Subcutaneous abdominal adipose tissue (tissue), 5 donors: ENCODE measurements around the gene KRT10.

Experiments used
- H3K27ac ChIP-seq: one replicate; pipeline ENCODE4 v1.7.0; 2013; ENCODE audit warnings: low read depth, mild to moderate bottlenecking, inconsistent platforms, low read length, moderate library complexity
- H3K27me3 ChIP-seq, 5 donors: one replicate each; pipeline ENCODE4 v1.7.0; 2013; ENCODE audit warnings: low read length in 5 of 5, inconsistent platforms in 1 of 5; ENCODE audit not compliant: control insufficient read depth in 5 of 5, insufficient read depth in 4 of 5
- H3K36me3 ChIP-seq, 5 donors: one replicate each; pipeline ENCODE4 v1.7.0; 2013; ENCODE audit warnings: low read length in 5 of 5; ENCODE audit not compliant: control insufficient read depth in 5 of 5, insufficient read depth in 5 of 5
- H3K4me1 ChIP-seq, 5 donors: one replicate each; pipeline ENCODE4 v1.7.0; 2013; ENCODE audit warnings: low read length in 5 of 5, mild to moderate bottlenecking in 3 of 5, moderate library complexity in 1 of 5; ENCODE audit not compliant: control insufficient read depth in 5 of 5, insufficient read depth in 5 of 5
- H3K4me3 ChIP-seq, 5 donors: one replicate each; pipeline ENCODE4 v1.7.0; 2013; ENCODE audit warnings: low read length in 5 of 5, low read depth in 1 of 5
- H3K9ac ChIP-seq, 5 donors: one replicate each; pipeline ENCODE4 v1.7.0; 2013; ENCODE audit warnings: low read length in 5 of 5, mild to moderate bottlenecking in 4 of 5, moderate library complexity in 3 of 5
- H3K9me3 ChIP-seq, 5 donors: one replicate each; pipeline ENCODE4 v1.7.0; 2013; ENCODE audit warnings: low read length in 5 of 5; ENCODE audit not compliant: control insufficient read depth in 5 of 5
- donor health status: healthy.
- donor health status: healthy.
- donor health status: healthy.
- donor health status: healthy.
- donor health status: healthy.

KRT10 gene

GRCh38 chr17:40854175-40854814 lies 31.9 kb upstream of the KRT10 start:
- Histone ChIP-seq H3K27me3 (peaks cover 0 to 5% (median 0%) of the 10 kb centered on the region in 5 donors), H3K27ac (no peak overlapping the region), H3K36me3 (no peaks in the 10 kb centered on the region), H3K9ac (no peak overlapping the region), H3K9me3 (no peaks in the 10 kb centered on the region), H3K4me1 (peaks cover 0 to 17% (median 10%) of the 10 kb centered on the region in 5 donors), H3K4me3 (no peak overlapping the region)

DNA sequence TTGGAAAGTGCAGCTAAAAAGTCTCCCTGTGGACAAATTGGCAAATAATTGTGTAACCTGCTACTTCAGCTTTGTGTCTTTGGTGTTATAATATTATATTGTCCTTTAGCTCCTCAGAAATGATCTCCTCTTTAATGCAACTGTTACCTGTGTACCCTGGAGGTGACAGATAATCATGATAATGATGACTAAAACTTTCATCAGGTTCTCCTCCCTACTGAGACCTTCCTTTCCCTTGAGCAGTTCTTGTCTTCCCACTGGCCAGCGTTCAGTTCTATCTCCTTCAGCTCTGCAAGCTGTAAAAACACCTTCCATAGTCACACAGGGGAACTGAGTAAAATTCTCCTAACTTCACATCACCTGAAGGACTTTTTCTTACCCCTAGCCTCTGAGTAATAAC lies 29.9 kb upstream of the KRT10 start:
- no peak overlapping the region for H3K9ac ChIP-seq
- no peak overlapping the region for H3K4me3 ChIP-seq
- no peaks in the 10 kb centered on the region for H3K36me3 ChIP-seq
- no peaks in the 10 kb centered on the region for H3K9me3 ChIP-seq
- H3K4me1 ChIP-seq: peaks cover 0 to 8% (median under 1%) of the 10 kb centered on the region in 5 donors
- peaks cover 0 to 5% (median 0%) of the 10 kb centered on the region in 5 donors for H3K27me3 ChIP-seq
- H3K27ac ChIP-seq: no peak overlapping the region

DNA sequence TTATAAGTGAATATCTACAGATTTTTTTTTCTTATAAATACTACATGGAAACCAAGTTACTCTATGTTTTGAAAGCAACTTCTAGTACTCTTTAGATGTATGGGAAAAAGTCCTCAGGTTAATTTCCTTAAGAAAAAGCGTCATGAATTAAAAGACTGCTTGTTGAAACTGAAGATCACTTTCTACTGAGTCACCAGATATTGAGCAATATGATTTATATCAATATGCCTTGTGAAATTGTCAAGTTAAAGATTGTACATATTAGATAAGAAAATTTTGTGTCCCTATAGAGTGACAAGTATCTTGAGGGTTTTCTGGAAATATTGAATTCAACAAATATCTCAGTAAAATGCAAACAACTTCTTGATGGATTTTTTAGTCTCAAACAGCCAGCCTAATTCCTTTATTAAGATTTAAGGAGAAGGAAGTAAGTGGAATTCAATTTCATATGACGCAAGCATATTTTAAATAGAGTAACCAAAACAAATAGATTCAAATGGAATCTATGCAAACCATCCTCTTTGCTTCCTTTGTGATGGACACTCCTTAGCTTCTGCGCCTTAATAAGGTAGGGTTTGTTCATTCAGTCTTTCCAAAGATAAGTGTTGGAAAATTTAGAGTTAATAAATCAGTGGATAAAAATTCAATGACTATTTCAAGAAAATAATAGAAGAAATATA lies 28.0 kb upstream of the KRT10 start:
- Histone ChIP-seq H3K36me3 (no peaks in the 10 kb centered on the region), H3K27ac (no peak overlapping the region), H3K27me3 (peaks cover 0 to 5% (median 3%) of the 10 kb centered on the region in 5 donors), H3K9me3 (no peaks in the 10 kb centered on the region), H3K9ac (no peak overlapping the region), H3K4me1 (peaks cover 0 to 4% (median 0%) of the 10 kb centered on the region in 5 donors), H3K4me3 (no peak overlapping the region)

GRCh38 chr17:40849723-40850122 lies 27.3 kb upstream of the KRT10 start:
- Histone ChIP-seq H3K4me1 (peaks cover 0 to 4% (median 0%) of the 10 kb centered on the region in 5 donors), H3K36me3 (no peaks in the 10 kb centered on the region), H3K27me3 (peaks cover 0 to 5% (median 3%) of the 10 kb centered on the region in 5 donors), H3K9ac (no peak overlapping the region), H3K4me3 (no peak overlapping the region), H3K27ac (no peak overlapping the region), H3K9me3 (no peaks in the 10 kb centered on the region)

DNA sequence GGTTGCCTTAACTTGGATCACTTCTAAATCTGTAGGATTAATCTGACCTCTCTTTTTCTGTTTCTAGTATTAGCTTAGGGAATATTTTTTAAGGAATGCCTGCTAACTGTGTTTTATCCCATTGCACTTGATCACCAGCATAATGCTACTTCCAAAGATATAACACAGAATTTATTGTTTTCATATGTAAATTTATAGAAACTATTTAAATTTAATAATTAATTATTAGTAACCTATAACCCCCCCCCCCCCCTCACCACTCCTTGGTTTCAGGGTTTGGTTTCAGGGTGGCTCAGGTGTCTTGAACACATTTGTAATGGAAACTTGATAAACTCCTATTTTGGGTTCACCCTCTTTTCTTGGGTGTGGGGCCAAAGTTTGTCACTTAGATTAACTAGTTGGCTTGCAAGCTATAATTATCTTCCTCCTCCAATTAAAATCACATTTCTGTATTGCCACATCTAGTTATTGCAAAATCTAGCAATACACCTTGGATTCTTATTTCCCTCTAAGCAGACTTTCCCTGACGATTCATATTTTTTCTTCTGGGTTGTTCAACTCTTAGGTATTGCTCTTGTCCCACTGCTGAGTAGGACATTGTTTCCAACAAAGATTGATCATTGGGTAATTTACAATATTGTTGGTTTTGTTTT lies 26.3 kb upstream of the KRT10 start:
- H3K27ac ChIP-seq: no peak overlapping the region
- no peaks in the 10 kb centered on the region for H3K4me1 ChIP-seq
- H3K36me3 ChIP-seq: no peaks in the 10 kb centered on the region
- H3K27me3 ChIP-seq: peaks cover 0 to 6% (median 4%) of the 10 kb centered on the region in 5 donors
- H3K4me3 ChIP-seq: no peak overlapping the region
- H3K9ac ChIP-seq: no peak overlapping the region
- H3K9me3 ChIP-seq: no peaks in the 10 kb centered on the region

GRCh38 chr17:40846515-40847144 lies 24.2 kb upstream of the KRT10 start:
- H3K36me3 ChIP-seq: no peaks in the 10 kb centered on the region
- H3K27ac ChIP-seq: no peak overlapping the region
- H3K4me1 ChIP-seq: no peaks in the 10 kb centered on the region
- H3K9ac ChIP-seq: no peak overlapping the region
- H3K9me3 ChIP-seq: no peaks in the 10 kb centered on the region
- no peak overlapping the region for H3K4me3 ChIP-seq
- H3K27me3 ChIP-seq: peaks cover 0 to 6% (median 4%) of the 10 kb centered on the region in 5 donors

- H3K4me3 ChIP-seq: no peak overlapping the region
- no peak overlapping the region for H3K9ac ChIP-seq
- no peaks in the 10 kb centered on the region for H3K4me1 ChIP-seq
- no peaks in the 10 kb centered on the region for H3K9me3 ChIP-seq
- peaks cover 0 to 6% (median 3%) of the 10 kb centered on the region in 5 donors for H3K27me3 ChIP-seq
- no peak overlapping the region for H3K27ac ChIP-seq
- H3K36me3 ChIP-seq: no peaks in the 10 kb centered on the region
These were observed 22.3 kb upstream of the KRT10 start for GRCh38 chr17:40844671-40845107.

GRCh38 chr17:40843242-40843641 lies 20.8 kb upstream of the KRT10 start:
- Histone ChIP-seq H3K9ac (no peak overlapping the region), H3K9me3 (no peaks in the 10 kb centered on the region), H3K27ac (no peak overlapping the region)

GRCh38 chr17:40841246-40841645 lies 18.8 kb upstream of the KRT10 start:
- H3K27ac ChIP-seq: no peak overlapping the region
- H3K27me3 ChIP-seq: peaks cover 0 to 6% (median 0%) of the 10 kb centered on the region in 5 donors
- H3K36me3 ChIP-seq: no peaks in the 10 kb centered on the region

More at GRCh38 chr17:40843242-40843641, 20.8 kb upstream of the KRT10 start:
- H3K4me3 ChIP-seq: no peak overlapping the region
- H3K36me3 ChIP-seq: no peaks in the 10 kb centered on the region
- peaks cover 0 to 6% (median 0%) of the 10 kb centered on the region in 5 donors for H3K27me3 ChIP-seq
- H3K4me1 ChIP-seq: no peaks in the 10 kb centered on the region

More at GRCh38 chr17:40841246-40841645, 18.8 kb upstream of the KRT10 start:
- H3K9ac ChIP-seq: no peak overlapping the region
- H3K4me3 ChIP-seq: no peak overlapping the region
- H3K9me3 ChIP-seq: no peaks in the 10 kb centered on the region
- H3K4me1 ChIP-seq: no peaks in the 10 kb centered on the region
